ENCODE measurements around the gene SRSF12. TPM values are rescaled to one million over a fixed set of nuclear protein-coding genes. Genes with fewer than 3 reads are reported as not detected.

Gene SRSF12
- polyA plus RNA-seq = under 1 TPM; 0.22 to 0.45 (median 0.29) TPM

DNA sequence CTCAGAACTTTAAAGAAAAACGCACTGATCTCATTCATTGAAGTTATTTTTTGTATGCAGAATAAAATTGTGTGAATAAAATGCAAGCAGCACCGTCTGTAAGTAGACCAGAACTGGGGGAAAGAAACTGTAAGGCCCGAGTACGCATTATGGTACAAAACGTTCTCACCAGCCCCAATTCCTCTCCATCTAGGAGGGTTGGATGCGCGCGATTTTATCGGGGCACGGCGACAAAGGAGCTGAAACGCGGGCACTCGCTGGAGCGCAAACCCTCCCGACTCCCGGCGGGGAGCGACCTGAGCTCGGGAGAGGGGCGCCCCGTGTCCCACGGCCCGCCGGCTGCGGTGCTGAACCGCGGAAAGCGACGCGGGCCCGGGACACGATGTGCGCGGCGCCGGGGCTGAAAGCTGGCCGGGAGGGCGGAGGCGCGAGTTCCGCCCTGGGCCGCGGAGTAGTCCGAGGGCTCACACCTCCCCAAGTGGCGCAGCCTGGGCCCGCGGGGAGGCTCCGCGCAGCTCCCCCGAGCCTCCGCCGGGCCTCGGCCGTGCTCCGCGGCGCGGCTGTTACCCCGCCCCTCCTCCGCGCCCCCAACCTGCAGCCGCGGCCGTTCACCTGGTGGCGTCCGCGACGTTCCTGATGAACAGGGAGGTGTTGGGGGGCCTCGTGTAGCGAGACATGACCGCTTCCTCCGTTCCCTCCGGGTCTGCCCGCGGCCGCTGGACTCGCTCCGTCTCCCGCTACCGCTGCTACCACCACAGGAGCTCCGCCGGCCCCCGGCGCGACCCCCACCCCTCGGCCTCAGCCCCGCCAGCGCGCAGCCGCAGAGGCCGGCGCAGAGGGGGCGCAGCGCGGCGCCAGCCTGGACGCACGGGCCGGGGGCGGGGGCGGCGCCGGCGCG, at the start of gene SRSF12:
Gene SRSF12 (minus strand): TSS at position 861 of the 898 bp plus-strand sequence. CDS start 184 bp downstream, at position 677.
- WGBS, 3 donors = 0 to 1% (median 1%) methylated on average over 65 to 106 of the region's 106 CpGs
- no peak within 1 kb of the TSS for H3K27ac ChIP-seq (ENCODE audit: low read depth, low read length)

DNA sequence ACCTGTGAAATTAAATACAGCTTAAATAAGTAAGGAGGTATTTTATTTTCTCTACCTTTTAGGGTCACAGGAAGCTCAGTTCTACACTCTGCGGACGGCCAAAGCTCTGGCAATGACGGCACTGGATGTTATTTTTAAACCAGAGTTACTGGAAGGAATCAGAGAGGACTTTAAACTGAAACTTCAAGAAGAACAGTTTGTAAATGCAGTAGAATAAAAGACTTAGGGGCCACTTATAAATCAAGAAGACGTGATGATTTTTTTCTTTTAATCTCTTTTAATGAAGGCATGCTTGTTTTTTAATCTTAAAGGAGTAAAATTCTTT, 44.1 kb upstream of the SRSF12 start:
- 65 to 81% (median 74%) methylated on average over 4 of the region's 4 CpGs for whole genome bisulfite sequencing, 3 donors
- no peak overlapping the region for H3K27ac ChIP-seq (ENCODE audit: low read depth, low read length)

DNA sequence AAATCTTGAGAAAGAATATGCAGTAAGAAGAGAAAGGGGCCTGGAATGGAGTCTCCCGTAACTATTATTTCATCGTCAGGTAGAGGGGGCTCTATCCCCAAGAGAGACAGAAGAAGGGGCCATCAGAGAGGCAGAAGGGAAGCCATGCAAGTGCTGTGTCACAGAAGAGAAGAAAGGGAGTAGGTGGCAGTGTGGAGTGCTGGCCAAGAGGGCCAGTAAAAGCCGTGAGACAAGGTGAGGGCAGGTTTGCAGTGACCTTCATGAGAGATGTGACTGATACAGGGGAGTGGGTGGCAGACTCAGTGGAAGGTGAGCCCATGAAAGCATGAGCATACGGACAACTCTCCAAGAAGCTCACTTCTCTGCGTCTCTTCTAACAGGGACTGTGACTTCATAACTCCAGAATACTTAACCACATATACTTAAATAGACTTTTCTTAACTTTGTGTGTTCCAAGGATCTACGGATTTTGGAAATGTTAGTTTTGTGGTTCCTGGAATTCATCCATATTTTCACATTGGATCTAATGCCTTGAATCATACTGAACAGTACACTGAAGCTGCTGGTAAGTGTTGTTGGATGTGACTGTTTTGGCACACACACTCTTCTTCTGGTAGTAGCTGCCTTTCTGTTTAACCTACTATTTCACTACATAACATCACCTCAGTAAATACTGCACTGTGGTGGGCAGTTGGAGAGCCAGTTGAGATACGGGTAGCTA, 43.6 kb upstream of the SRSF12 start:
- 78 to 82% (median 81%) methylated on average over 7 of the region's 7 CpGs for WGBS, 3 donors
- H3K27ac ChIP-seq (ENCODE audit: low read depth, low read length) = no peak overlapping the region

DNA sequence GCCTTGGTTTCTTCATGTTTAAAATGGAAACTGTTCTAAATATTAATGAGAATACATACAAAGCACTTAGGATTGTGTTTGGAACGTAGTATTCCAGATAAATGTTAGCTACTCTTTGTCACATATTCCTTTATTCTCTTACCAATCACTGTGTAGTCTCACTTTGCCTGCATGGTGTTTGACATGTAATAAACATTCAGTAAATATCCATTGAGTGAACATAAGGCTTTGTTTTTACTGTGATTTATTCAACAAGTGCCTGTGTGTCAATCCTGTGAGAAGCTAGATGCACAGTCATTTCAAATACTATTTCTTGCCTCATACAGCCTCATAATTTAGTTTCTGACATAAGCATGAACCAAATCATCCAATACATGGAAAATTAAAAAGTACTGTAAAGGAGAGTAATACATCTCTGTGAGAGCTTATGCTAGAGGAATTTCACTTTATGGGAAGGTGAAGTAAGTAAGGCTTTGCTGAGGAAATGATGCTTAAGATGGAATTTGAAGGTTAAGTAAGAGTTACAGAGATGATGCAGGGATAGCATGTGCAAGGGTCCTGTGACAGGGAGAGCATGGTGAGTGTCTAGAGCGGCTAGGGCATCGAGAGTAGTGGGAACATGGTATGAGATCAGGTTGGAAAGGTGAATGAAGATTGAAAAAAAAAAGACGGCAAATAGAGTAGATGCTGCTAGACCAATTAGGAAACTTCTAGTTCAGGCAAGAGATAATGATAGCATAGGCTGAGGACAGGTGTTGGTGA, 42.6 kb upstream of the SRSF12 start:
- WGBS, 3 donors = 97 to 99% (median 98%) methylated on average over 4 of the region's 4 CpGs
- H3K27ac ChIP-seq (ENCODE audit: low read depth, low read length) = no peak overlapping the region

DNA sequence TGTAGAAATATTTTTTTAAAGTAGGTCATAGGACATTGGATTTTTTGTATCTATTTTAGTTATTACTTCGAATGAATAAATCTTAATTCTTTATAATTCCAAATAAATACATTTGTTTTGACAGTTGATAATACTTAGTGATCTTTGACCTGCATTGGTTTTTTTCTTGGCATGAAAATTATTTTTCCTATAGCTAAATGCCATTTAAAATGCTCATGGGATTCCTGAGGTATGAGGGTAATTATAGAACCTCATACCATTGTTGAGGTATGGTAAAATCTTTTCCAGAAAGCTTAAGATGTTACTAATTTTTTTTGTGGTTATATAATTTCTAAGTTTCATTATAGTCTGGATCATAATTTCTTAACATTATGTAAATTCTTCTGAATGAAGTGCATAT, 36.3 kb upstream of the SRSF12 start:
- 55 to 82% (median 76%) methylated on average over 1 of the region's 1 CpG for WGBS, 3 donors
- no peak overlapping the region for H3K27ac ChIP-seq (ENCODE audit: low read depth, low read length)

DNA sequence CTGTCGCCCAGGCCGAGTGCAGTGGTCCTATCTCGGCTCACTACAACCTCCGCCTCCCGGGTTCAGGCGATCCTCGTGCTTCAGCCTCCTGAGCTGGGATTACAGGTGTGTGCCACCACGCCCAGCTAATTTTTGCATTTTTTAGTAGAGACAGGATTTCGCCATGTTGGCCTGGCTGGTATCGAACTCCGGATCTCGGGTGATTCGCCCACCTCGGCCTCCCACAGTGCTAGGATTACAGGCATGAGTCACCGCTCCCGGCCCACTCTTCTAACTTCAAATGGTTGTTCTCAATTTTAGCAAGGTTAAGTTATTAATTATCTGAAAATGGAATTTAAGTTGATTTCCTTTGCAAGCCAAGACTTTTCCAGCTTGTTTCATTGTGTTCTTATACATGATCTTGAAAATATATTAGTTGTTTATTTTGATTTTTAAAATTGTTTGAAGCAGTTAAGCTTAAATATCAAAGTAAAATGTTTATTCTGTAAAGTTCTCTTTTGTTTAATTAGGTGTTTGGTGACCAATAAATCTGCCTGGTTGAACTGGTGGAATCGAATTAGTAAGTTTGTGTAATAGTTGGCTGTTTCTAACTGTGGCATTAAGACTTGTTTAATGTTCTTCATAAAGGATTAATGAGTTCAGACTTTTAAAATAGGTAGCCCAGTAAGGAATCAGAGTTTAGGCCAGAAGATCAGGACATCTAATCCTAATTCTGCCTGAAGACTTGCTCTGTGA, 30.3 kb upstream of the SRSF12 start:
- WGBS, 3 donors = 92 to 93% (median 93%) methylated on average over 17 of the region's 17 CpGs
- no peak overlapping the region for H3K27ac ChIP-seq (ENCODE audit: low read depth, low read length)

DNA sequence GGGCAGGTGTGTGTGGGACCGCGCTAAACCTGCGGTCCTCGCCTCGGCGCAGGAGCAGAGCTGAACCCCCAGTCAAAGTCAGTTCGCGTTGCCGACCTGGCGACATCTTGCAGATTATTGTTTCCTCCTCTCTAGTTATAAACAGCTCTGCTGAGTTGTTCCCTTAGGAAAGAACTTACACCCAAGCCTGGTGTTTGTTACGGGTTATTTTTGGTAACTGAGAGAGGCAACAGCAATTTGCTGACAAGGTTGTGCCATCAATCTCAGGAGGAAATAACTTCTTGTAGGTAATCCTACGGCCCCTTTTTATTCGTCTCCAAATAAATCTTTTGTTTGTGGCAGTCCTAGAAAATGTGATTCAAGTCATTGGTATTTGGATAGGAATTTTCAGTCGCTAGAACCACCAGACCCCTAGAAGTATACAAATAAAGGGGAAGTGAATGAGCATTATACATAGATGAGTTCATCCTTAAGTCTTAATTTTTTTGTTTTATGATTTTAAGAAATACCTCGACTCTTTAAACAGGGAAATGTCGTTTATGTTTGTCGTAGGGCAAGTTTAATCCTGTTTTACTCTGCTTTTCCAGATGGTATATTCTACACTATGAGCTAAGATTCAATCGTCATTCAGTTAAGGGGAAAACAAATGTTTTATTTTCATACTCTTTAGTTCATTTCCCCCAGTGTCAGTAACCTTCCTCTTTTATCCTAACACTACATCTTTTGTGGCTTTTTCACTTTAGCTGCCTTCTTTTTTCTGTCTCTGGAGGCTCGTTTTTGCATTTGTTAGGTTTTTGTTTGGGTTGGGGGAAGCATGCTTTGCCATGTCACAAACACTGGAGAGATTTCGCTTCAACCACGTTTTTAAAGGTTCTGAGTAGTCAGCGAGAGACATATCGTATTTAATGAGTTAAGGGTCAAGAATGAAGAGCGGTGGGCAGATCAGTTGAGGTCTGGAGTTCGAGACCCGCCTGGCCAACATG, 29.1 kb upstream of the SRSF12 start:
- WGBS, 3 donors = 24 to 32% (median 29%) methylated on average over 26 of the region's 26 CpGs
- no peak overlapping the region for H3K27ac ChIP-seq (ENCODE audit: low read depth, low read length)

DNA sequence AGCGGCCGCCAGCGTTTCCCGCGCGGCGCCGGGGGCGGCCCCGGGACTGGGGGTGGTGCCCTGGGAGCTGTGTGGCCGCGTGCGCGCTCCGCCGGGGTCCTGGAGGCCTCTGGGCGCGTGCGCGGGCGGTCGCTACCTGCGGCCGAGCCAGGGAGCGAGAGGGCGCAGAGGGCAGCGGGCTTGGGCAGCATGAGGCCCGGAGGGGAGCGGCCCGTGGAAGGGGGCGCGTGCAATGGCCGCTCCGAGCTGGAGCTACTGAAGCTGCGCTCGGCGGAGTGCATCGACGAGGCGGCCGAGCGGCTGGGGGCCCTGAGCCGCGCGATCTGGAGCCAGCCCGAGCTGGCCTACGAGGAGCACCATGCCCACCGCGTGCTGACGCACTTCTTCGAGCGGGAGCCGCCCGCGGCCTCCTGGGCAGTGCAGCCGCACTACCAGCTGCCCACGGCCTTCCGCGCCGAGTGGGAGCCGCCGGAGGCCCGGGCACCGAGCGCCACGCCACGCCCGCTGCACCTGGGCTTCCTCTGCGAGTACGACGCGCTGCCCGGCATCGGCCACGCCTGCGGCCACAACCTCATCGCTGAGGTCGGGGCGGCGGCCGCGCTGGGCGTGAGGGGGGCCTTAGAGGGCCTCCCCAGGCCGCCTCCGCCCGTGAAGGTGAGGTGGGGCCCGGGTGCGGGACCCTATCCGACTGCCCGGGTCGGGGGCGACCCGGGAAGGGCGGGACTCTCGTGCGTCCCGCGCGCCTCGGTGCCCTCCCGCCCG, 28.3 kb upstream of the SRSF12 start, which contains the start of gene PM20D2:
Gene PM20D2 (plus strand): TSS at position 100 of the 762 bp plus-strand sequence. CDS start 90 bp downstream, at position 190.
- WGBS, 3 donors = 0 to 1% (median 0%) methylated on average over 98 to 102 of the region's 102 CpGs
- no peak within 1 kb of the TSS for H3K27ac ChIP-seq (ENCODE audit: low read depth, low read length)

DNA sequence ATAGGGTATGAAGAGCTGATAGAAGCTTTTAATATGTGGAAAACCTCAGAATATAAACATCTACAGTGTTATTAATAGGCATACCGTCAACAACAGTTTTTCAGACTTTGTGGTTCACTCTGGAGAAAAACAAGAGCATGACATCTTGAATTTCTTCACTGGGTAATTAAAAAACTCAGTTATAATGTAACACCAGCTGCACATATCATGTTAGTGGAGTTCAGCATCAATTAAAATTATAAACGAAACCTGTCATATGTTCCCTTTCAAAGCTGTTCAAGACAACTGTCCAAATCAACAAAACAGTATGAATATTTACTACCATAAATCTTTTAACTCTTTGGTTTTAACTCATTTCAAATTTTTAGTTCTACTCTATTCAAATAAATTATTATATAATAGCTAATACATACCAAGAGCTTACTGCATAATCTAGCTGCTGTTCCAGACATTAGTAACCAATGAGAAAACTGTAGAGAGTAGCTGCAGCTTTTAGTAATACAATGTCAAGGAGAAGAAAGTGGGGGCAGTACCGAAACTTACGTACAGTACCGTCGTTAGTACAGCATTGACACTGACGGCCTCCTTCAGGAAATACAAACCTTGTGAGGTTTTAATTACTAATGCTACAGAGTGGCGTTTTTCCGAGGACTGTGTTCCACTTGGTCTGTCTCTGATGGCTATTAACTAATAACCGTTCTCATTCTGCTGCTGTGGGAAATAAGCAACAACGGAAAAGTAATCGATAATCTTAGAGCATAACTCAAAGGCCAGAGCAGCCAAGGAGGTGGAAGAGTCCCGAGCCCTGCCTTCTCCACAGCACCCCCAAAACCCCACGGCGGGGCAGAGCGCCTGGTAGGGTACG, 27.5 kb upstream of the SRSF12 start:
- H3K27ac ChIP-seq (ENCODE audit: low read depth, low read length) = no peak overlapping the region
- WGBS, 3 donors = 6% methylated on average over 17 of the region's 17 CpGs

DNA sequence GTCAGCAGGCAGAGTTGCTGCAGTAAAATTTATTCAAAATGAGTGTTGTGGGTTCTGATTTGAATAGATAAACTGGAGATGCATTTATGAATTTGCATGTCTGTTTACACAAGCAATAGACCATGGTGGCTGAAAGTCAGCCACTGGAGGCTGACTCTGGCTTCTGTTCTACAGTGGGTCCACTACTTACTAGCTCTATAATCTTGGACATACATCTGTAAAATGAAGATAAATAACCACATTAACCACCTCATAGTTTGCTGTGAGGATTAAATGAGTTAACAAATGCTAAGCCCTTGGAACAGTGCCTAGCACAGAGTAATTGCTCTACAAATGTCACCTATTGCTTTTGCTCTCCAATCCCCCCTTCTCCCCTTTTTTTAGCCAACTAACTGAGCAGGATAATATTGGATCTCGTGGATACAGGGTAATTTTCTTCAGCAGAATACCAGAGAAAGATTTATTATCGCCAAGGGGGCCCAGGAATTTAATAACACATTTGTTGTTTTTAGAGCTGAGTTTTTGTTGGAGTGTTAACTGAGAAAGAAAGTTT, 26.6 kb upstream of the SRSF12 start:
- H3K27ac ChIP-seq (ENCODE audit: low read depth, low read length) = no peak overlapping the region
- 70 to 79% (median 70%) methylated on average over 2 of the region's 2 CpGs for WGBS, 3 donors

DNA sequence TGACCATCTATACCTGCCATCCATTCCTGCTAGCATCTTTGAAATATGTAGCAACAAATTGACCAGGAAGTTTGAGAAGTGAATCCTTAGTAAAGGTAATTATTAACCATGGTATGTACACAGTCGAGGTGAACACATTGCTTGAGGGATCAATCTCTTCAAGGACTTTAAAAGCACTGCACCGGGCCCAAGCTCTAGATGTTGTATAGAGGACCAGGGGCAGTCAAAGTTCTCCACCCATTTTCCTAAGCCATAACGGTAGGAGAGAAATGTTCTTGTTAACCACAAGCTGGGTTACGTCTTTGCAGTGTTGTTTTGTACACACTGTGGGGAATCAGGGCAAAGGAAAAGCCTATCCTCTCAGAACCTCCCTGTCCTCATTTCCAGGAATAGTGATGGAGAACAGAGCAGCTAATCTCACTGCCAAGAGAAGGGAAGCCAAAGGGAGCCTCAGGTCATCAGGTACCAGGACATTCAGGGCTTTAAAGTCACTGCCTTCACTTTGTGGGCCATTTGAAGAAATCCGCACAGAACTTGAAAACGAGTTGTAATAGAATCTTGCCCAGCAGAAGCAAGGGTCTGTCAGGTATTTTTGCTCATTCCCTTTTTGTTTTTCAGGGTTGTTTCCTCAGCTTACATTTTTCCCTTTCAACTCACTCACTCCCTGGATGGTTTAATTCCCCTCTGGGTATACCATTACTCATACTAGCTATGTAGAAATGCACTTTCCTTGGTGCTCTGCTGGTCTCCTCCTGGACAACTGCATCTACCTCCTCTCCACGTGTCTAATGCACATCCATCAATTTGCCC, 22.7 kb upstream of the SRSF12 start:
- WGBS, 3 donors = 50 to 80% (median 76%) methylated on average over 7 of the region's 7 CpGs

DNA sequence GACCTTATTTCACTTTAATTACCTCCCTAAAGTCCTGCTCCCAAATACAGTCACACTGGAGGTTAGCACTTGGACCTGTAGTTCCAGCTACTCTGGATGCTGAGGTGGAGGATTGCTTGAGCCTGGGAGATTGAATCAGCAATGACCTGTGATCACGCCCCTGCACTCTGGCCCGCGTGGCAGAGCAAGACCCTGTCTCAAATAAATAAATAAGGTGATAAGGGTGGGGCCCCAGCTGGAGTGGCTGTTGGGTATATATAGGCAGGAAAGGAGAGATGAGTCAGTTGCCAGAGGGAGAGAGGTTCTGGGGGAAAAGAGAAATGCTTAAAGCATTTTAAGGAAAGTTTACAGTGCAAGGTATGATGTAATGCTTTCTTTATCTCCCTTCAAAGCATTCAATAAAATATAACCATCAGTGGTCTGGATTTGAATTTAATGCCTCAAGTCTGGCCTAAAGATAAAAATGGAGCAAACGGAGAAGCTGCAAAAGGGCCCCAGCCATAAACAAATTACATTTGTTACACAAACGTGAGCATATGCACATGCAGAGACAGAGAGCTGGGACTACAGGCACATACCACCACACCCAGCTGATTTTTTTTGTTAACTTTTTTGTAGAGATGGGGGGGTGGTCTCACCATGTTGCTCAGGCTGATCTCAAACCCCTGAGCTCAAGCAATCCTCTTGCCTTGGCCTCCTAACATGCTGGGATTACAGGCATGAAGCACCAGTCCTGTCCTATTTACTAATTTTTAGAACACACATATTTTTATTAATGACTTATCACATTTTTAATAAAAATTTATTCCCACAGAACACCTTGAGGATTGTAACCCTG, 21.9 kb upstream of the SRSF12 start:
- no peak overlapping the region for H3K27ac ChIP-seq (ENCODE audit: low read depth, low read length)
- WGBS, 3 donors = 48 to 86% (median 84%) methylated on average over 5 of the region's 5 CpGs

More for the DNA sequence above, 22.7 kb upstream of the SRSF12 start:
- H3K27ac ChIP-seq (ENCODE audit: low read depth, low read length) = no peak overlapping the region

DNA sequence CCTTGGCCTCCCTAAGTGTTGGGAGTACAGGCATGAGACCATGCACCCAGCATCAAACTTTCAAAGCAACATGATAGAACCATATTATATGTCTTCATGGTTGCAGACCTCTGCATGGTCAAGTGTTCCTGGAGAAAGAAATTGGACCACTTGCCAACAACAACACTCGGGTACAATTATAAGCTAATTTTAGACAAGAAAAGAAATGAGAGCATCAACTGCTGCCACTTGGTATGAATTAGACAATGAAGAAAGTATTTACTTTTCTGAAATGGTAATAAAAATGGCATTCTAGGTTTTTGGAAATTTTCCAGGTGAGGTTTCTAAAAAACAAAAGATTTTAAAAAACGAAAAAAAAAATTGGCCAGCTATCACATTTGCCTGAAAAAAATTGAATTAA, 20.3 kb upstream of the SRSF12 start:
- no peak overlapping the region for H3K27ac ChIP-seq (ENCODE audit: low read depth, low read length)
- 81 to 89% (median 84%) methylated on average over 2 of the region's 2 CpGs for WGBS, 3 donors

DNA sequence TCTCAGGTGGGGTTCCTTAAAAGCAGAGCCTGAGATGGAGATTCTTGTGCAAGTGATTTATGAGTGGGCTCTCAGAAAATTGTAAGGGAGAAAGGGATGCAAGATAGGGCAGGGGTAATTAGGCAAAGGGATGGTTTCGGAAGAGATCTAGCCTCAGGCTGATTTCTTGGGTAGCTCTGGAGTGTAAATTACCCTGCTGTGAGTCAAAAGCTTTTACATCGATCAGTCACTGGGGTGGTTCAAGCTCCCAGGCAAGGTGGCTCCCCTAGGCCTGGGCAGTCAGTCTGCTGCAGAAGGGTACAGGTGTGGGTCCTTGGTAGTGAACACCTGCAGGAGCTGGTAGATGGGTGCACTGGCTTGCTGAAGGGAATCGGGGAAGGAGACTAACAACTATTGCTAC, 16.9 kb upstream of the SRSF12 start:
- 89 to 92% (median 91%) methylated on average over 3 of the region's 3 CpGs for WGBS, 3 donors
- no peak overlapping the region for H3K27ac ChIP-seq (ENCODE audit: low read depth, low read length)
